Measurements from ENCODE around the gene TRIM23. TPM values are rescaled to one million over a fixed set of nuclear protein-coding genes. Genes with fewer than 3 reads are reported as not detected.

Gene TRIM23
- total and polyA plus RNA-seq, 2 of the 4 experiments (the other 2 are of a cell fraction): 3.7 to 28.9 TPM

- no TSS peak for BruUV-seq (replicated peaks)
- Histone ChIP-seq H3K4me3 (ENCODE audit: insufficient read depth, low read depth, low read length) (no peak overlapping the region), H3K27me3 (ENCODE audit: control insufficient read depth, insufficient read depth, low read length) (no peaks in the 10 kb centered on the region), H3K27ac (ENCODE audit: insufficient read depth, low read length) (no peak overlapping the region), H3K9ac (ENCODE audit: low read depth, low read length) (no peak overlapping the region), H3K4me2 (ENCODE audit: low read depth, low read length) (no peak overlapping the region), H2BK15ac (ENCODE audit: low read depth, low read length) (no peak overlapping the region), H4K5ac (ENCODE audit: low read depth, low read length) (no peak overlapping the region), H4K91ac (ENCODE audit: insufficient read depth, low read depth, low read length) (no peak overlapping the region), H2BK5ac (ENCODE audit: low read depth, low read length, poor library complexity, severe bottlenecking) (no peak overlapping the region), H2AK9ac (replicated peaks; ENCODE audit: low read depth, low read length, poor library complexity) (no peak overlapping the region), H3K36me3 (ENCODE audit: control insufficient read depth, insufficient read depth, low read length) (no peaks in the 10 kb centered on the region), H3K9me1 (ENCODE audit: insufficient read depth, low read length) (no peaks in the 10 kb centered on the region), H2AK5ac (ENCODE audit: low read depth, low read length) (no peak overlapping the region), H2AFZ (replicated peaks; ENCODE audit: low read length, poor library complexity) (no peak overlapping the region), H3K4me1 (ENCODE audit: control insufficient read depth, insufficient read depth, low read length) (no peaks in the 10 kb centered on the region), H4K8ac (ENCODE audit: low read depth in 2 of 2, low read length in 2 of 2) (no peak overlapping the region), H3K18ac (ENCODE audit: low read depth, low read length) (no peak overlapping the region), H2BK120ac (ENCODE audit: low read depth, low read length) (no peak overlapping the region), H3K14ac (replicated peaks; ENCODE audit: low read depth, low read length) (no peak overlapping the region), H3K4ac (ENCODE audit: low read depth, low read length) (no peak overlapping the region), H3K23ac (ENCODE audit: low read depth, low read length) (no peak overlapping the region), H4K20me1 (ENCODE audit: insufficient read depth, low read length) (no peaks in the 10 kb centered on the region), H2BK20ac (ENCODE audit: low read depth, low read length) (no peak overlapping the region), H3K56ac (ENCODE audit: extremely low read depth, insufficient read depth, low read length) (no peak overlapping the region), H3K9me3 (ENCODE audit: control insufficient read depth, insufficient read depth, low read length) (no peaks in the 10 kb centered on the region), H3K79me1 (ENCODE audit: low read depth in 1 of 2, low read length in 2 of 2) (no peaks in the 10 kb centered on the region; a peak in 2 of 4 replicates)
- no peak for DNase-seq
- ChIA-PET POLR2A (ENCODE audit: unreplicated experiment) (no interaction called here), CTCF (no interaction called here)
- TF ChIP-seq MAZ (IDR thresholded peaks at IDR 0.05; ENCODE audit: borderline replicate concordance, low read depth, low read length): no peak
- no peak for TF ChIP-seq MXI1 (IDR thresholded peaks at IDR 0.05; ENCODE audit: borderline replicate concordance, low read depth, low read length)
- WGBS, 2 experiments (ENCODE audit: extremely low coverage in 2 of 2, insufficient read length in 1 of 2): 100% methylated on average over 1 of the region's 7 CpGs; no CpG with 5 or more reads in 1 of the 2 experiments
- in situ Hi-C loops (cut with MboI; ENCODE audit: low sequenced_read_pairs): no loop called here
- no peak for ATAC-seq (ENCODE audit: low read depth)
- dilution Hi-C loops (cut with HindIII; ENCODE audit: low sequenced_read_pairs, unreplicated experiment): no loop called here
- intact Hi-C loops (cut with micrococcal nuclease): no loop called here
Observed at GRCh38 chr5:65548281-65548680, 75.9 kb downstream of the TRIM23 start.

Data from IMR-90 (cell line).